Measurements from ENCODE around the gene GLRA1.

DNA sequence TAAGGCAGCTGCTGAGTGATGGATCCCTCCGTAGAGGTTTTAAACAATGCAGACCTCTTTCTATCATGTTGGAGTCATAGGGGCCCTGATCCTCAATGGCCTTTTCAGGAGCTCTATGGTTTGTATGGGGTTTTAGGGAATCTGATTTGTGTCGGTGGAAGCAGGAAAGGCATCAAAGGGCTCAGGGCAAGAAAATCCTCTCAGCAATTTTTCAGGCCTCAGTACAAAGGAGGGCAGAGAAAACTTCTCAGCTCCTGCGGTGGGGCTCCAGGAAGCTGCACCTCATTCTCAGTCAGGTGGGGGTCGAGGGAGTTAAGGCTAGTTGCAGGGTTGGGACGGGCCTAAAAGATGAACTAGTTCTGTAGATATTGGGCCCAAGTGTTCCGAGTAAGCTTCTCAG is 35.0 kb downstream of the GLRA1 start:
- TF ChIP-seq, protein P1, sequence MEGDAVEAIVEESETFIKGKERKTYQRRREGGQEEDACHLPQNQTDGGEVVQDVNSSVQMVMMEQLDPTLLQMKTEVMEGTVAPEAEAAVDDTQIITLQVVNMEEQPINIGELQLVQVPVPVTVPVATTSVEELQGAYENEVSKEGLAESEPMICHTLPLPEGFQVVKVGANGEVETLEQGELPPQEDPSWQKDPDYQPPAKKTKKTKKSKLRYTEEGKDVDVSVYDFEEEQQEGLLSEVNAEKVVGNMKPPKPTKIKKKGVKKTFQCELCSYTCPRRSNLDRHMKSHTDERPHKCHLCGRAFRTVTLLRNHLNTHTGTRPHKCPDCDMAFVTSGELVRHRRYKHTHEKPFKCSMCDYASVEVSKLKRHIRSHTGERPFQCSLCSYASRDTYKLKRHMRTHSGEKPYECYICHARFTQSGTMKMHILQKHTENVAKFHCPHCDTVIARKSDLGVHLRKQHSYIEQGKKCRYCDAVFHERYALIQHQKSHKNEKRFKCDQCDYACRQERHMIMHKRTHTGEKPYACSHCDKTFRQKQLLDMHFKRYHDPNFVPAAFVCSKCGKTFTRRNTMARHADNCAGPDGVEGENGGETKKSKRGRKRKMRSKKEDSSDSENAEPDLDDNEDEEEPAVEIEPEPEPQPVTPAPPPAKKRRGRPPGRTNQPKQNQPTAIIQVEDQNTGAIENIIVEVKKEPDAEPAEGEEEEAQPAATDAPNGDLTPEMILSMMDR (IDR thresholded peaks at IDR 0.05) = no peak
- TF ChIP-seq POLR2A (IDR thresholded peaks at IDR 0.05; ENCODE audit: low read depth) (no peak), EP300 (IDR thresholded peaks at IDR 0.05) (no peak)

Measured in esophagus muscularis mucosa (tissue), 4 donors.